Measurements from ENCODE around the gene PSMD9. TPM values are rescaled to one million over a fixed set of nuclear protein-coding genes. Genes with fewer than 3 reads are reported as not detected.

PSMD9 gene
- total and polyA plus RNA-seq, 4 donors = 39.0 to 57.6 (median 51.2) TPM

DNA sequence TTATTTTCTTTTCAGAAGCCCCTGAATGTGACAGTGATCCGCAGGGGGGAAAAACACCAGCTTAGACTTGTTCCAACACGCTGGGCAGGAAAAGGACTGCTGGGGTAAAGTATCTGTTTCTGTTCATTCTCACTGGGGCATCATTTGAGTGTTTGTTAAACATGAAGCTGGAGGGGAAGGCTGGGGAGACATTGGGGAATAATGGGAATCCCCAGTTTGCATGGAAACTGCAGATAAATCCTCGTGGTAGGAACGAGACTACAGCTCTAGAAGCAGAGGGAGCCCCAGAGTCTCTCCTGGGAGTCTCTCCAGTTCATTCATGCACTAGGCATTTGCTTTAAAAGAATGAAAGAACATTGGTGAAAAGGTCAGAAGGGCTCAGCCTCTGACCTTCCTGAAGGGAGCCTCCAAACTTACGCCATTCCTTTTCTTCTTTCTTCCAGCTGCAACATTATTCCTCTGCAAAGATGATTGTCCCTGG lies 27.3 kb downstream of the PSMD9 start:
- H3K9me3 ChIP-seq (ENCODE audit: control insufficient read depth in 4 of 4, low read length in 3 of 4) = no peaks in the 10 kb centered on the region

DNA sequence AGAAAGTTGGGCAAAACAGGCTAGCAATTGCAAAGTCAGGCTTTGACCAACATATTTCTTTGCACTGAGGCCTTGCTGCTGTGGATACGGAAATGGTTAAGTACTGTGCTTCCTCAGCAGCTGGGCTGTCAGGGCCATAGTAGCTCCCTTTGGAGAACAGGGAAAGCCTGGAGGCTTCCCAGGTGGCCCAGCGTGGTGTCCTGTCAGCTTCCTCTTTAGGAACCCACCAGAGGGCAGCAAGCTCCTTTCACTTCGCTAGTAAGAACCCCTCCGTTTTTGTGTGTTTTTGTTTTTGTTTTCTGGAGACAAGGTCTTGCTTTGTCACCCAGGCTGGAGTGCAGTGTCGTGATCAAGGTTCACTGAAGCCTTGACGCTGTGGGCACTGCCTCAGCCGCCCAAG lies 28.1 kb downstream of the PSMD9 start:
- Histone ChIP-seq H3K4me1 (ENCODE audit: control insufficient read depth in 4 of 4, insufficient read depth in 4 of 4, low read length in 3 of 4) (peaks cover 0 to 14% (median 9%) of the 10 kb centered on the region in 4 donors), H3K36me3 (ENCODE audit: control insufficient read depth in 4 of 4, insufficient read depth in 3 of 4, low read depth in 1 of 4, low read length in 3 of 4) (peaks cover 6 to 22% (median 16%) of the 10 kb centered on the region in 4 donors), H3K9me3 (ENCODE audit: control insufficient read depth in 4 of 4, low read length in 3 of 4) (no peaks in the 10 kb centered on the region), H3K4me3 (ENCODE audit: low read depth in 1 of 3, low read length in 3 of 3) (no peak overlapping the region), H3K27ac (ENCODE audit: low read depth in 1 of 2, low read length in 2 of 2) (no peak overlapping the region), H3K9ac (ENCODE audit: low read depth in 1 of 2, low read length in 2 of 2) (no peak overlapping the region), H3K27me3 (ENCODE audit: control insufficient read depth in 4 of 4, insufficient read depth in 4 of 4, low read length in 3 of 4) (no peaks in the 10 kb centered on the region)
- DNase-seq (ENCODE audit: low spot score) = no peak
- WGBS = 83% methylated on average over 7 of the region's 7 CpGs
- TF ChIP-seq, protein P1, sequence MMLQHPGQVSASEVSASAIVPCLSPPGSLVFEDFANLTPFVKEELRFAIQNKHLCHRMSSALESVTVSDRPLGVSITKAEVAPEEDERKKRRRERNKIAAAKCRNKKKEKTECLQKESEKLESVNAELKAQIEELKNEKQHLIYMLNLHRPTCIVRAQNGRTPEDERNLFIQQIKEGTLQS (IDR thresholded peaks at IDR 0.05) = no peak
- TF ChIP-seq, protein P2, sequence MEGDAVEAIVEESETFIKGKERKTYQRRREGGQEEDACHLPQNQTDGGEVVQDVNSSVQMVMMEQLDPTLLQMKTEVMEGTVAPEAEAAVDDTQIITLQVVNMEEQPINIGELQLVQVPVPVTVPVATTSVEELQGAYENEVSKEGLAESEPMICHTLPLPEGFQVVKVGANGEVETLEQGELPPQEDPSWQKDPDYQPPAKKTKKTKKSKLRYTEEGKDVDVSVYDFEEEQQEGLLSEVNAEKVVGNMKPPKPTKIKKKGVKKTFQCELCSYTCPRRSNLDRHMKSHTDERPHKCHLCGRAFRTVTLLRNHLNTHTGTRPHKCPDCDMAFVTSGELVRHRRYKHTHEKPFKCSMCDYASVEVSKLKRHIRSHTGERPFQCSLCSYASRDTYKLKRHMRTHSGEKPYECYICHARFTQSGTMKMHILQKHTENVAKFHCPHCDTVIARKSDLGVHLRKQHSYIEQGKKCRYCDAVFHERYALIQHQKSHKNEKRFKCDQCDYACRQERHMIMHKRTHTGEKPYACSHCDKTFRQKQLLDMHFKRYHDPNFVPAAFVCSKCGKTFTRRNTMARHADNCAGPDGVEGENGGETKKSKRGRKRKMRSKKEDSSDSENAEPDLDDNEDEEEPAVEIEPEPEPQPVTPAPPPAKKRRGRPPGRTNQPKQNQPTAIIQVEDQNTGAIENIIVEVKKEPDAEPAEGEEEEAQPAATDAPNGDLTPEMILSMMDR (IDR thresholded peaks at IDR 0.05; ENCODE audit: low read depth, low read length, missing input control) = no peak
- no peak for TF ChIP-seq HNF4G (IDR thresholded peaks at IDR 0.05)
- no peak for TF ChIP-seq HNF4A (conservative IDR thresholded peaks at IDR 0.05)
- TF ChIP-seq EGR1 (IDR thresholded peaks at IDR 0.05; ENCODE audit: low read depth in 2 of 2) = no peak
- TF ChIP-seq, protein P3, sequence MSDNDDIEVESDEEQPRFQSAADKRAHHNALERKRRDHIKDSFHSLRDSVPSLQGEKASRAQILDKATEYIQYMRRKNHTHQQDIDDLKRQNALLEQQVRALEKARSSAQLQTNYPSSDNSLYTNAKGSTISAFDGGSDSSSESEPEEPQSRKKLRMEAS (IDR thresholded peaks at IDR 0.05) = no peak
- TF ChIP-seq YY1 (IDR thresholded peaks at IDR 0.05) = no peak
- no peak for TF ChIP-seq TAF1 (conservative IDR thresholded peaks at IDR 0.05)
- TF ChIP-seq GABPA (IDR thresholded peaks at IDR 0.05 in 1 of 2, conservative IDR thresholded peaks at IDR 0.05 in 1 of 2) = no peak

More for the DNA sequence above, 27.3 kb downstream of the PSMD9 start:
- Histone ChIP-seq H3K27ac (ENCODE audit: low read depth in 1 of 2, low read length in 2 of 2) (no peak overlapping the region), H3K4me1 (ENCODE audit: control insufficient read depth in 4 of 4, insufficient read depth in 4 of 4, low read length in 3 of 4) (peaks cover 0 to 14% (median 9%) of the 10 kb centered on the region in 4 donors), H3K27me3 (ENCODE audit: control insufficient read depth in 4 of 4, insufficient read depth in 4 of 4, low read length in 3 of 4) (no peaks in the 10 kb centered on the region), H3K36me3 (ENCODE audit: control insufficient read depth in 4 of 4, insufficient read depth in 3 of 4, low read depth in 1 of 4, low read length in 3 of 4) (peaks cover 6 to 25% (median 17%) of the 10 kb centered on the region in 4 donors), H3K9ac (ENCODE audit: low read depth in 1 of 2, low read length in 2 of 2) (no peak overlapping the region), H3K4me3 (ENCODE audit: low read depth in 1 of 3, low read length in 3 of 3) (no peak overlapping the region)
- TF ChIP-seq HNF4G (IDR thresholded peaks at IDR 0.05) (no peak), FOXA2 (IDR thresholded peaks at IDR 0.05) (no peak), SP1 (IDR thresholded peaks at IDR 0.05) (no peak), GABPA (IDR thresholded peaks at IDR 0.05 in 1 of 2, conservative IDR thresholded peaks at IDR 0.05 in 1 of 2) (no peak), NR2F2 (IDR thresholded peaks at IDR 0.05) (no peak), EGR1 (IDR thresholded peaks at IDR 0.05; ENCODE audit: low read depth in 2 of 2) (no peak)
- TF ChIP-seq, protein P1 (IDR thresholded peaks at IDR 0.05) = no peak
- TF ChIP-seq, protein P4, sequence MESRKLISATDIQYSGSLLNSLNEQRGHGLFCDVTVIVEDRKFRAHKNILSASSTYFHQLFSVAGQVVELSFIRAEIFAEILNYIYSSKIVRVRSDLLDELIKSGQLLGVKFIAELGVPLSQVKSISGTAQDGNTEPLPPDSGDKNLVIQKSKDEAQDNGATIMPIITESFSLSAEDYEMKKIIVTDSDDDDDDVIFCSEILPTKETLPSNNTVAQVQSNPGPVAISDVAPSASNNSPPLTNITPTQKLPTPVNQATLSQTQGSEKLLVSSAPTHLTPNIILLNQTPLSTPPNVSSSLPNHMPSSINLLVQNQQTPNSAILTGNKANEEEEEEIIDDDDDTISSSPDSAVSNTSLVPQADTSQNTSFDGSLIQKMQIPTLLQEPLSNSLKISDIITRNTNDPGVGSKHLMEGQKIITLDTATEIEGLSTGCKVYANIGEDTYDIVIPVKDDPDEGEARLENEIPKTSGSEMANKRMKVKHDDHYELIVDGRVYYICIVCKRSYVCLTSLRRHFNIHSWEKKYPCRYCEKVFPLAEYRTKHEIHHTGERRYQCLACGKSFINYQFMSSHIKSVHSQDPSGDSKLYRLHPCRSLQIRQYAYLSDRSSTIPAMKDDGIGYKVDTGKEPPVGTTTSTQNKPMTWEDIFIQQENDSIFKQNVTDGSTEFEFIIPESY (IDR thresholded peaks at IDR 0.05) = no peak
- TF ChIP-seq, protein P2 (IDR thresholded peaks at IDR 0.05; ENCODE audit: low read depth, low read length, missing input control) = no peak
- TF ChIP-seq, protein P5, sequence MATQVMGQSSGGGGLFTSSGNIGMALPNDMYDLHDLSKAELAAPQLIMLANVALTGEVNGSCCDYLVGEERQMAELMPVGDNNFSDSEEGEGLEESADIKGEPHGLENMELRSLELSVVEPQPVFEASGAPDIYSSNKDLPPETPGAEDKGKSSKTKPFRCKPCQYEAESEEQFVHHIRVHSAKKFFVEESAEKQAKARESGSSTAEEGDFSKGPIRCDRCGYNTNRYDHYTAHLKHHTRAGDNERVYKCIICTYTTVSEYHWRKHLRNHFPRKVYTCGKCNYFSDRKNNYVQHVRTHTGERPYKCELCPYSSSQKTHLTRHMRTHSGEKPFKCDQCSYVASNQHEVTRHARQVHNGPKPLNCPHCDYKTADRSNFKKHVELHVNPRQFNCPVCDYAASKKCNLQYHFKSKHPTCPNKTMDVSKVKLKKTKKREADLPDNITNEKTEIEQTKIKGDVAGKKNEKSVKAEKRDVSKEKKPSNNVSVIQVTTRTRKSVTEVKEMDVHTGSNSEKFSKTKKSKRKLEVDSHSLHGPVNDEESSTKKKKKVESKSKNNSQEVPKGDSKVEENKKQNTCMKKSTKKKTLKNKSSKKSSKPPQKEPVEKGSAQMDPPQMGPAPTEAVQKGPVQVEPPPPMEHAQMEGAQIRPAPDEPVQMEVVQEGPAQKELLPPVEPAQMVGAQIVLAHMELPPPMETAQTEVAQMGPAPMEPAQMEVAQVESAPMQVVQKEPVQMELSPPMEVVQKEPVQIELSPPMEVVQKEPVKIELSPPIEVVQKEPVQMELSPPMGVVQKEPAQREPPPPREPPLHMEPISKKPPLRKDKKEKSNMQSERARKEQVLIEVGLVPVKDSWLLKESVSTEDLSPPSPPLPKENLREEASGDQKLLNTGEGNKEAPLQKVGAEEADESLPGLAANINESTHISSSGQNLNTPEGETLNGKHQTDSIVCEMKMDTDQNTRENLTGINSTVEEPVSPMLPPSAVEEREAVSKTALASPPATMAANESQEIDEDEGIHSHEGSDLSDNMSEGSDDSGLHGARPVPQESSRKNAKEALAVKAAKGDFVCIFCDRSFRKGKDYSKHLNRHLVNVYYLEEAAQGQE (IDR thresholded peaks at IDR 0.05) = no peak
- DNase-seq (ENCODE audit: low spot score) = no peak
- 83% methylated on average over 5 of the region's 5 CpGs for WGBS
